Breast epithelium (tissue), 3 donors: ENCODE results near the gene KLHL6.
"Not testable (repeated sequence)": the region's sequence is repeated elsewhere in the genome, so short reads cannot be mapped to it uniquely, and the experiment has no call there.

ENCODE experiments used
- POLR2A ChIP-seq: fragments of 450-650 bp; IDR thresholded peaks from one replicate; pipeline ENCODE4 v1.6.1; 2016; ENCODE audit warnings: antibody characterized with exemption, mild to moderate bottlenecking, moderate library complexity
- TF ChIP-seq, protein P1 (sequence below), 3 donors: fragments of 450-650 bp; IDR thresholded peaks; one replicate each; pipeline ENCODE4 v1.5.1; 2016 to 2017; ENCODE audit warnings: antibody characterized with exemption in 3 of 3, mild to moderate bottlenecking in 3 of 3, moderate library complexity in 3 of 3

DNA sequence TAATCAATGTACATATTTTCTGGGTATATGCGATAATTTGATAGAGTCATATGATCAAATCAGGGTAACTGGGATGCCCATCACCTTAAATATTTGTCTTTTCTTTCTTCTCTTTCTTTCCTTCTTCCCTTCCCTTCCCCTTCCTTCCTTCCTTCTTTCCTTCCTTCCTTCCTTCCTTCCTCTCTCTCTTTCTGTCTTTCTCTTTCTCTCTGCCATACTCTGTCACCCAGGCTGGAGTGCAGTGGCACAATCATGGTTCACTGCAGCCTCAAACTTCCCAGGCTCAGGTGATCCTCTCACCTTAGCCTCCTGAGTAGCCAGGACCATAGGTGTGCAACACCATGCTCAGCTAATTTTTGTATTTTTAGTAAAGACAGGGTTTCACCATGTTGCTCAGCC lies 79.7 kb downstream of the KLHL6 start:
- TF ChIP-seq, protein P1, sequence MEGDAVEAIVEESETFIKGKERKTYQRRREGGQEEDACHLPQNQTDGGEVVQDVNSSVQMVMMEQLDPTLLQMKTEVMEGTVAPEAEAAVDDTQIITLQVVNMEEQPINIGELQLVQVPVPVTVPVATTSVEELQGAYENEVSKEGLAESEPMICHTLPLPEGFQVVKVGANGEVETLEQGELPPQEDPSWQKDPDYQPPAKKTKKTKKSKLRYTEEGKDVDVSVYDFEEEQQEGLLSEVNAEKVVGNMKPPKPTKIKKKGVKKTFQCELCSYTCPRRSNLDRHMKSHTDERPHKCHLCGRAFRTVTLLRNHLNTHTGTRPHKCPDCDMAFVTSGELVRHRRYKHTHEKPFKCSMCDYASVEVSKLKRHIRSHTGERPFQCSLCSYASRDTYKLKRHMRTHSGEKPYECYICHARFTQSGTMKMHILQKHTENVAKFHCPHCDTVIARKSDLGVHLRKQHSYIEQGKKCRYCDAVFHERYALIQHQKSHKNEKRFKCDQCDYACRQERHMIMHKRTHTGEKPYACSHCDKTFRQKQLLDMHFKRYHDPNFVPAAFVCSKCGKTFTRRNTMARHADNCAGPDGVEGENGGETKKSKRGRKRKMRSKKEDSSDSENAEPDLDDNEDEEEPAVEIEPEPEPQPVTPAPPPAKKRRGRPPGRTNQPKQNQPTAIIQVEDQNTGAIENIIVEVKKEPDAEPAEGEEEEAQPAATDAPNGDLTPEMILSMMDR (IDR thresholded peaks at IDR 0.05): not testable (repeated sequence)
- TF ChIP-seq POLR2A: not testable (repeated sequence)
